ENCODE data around the gene PSMB7. TPM values are rescaled to one million over a fixed set of nuclear protein-coding genes. Genes with fewer than 3 reads are reported as not detected.

The PSMB7 gene
- total and polyA plus RNA-seq, 9 donors: 146 to 222 (median 191) TPM

GRCh38 chr9:124359855-124360678, 55.2 kb downstream of the PSMB7 start:
- Histone ChIP-seq H3K4me1 (ENCODE audit: control insufficient read depth, insufficient read depth, low read length) (peaks cover 5% of the 10 kb centered on the region), H3K4me3 (ENCODE audit: low read length) (no peak overlapping the region), H3K9me3 (replicated peaks; ENCODE audit: control insufficient read depth, low read depth, low read length) (no peaks in the 10 kb centered on the region), H3K27me3 (ENCODE audit: control insufficient read depth, insufficient read depth, low read length) (no peaks in the 10 kb centered on the region), H3K27ac (ENCODE audit: low read length) (no peak overlapping the region), H3K36me3 (ENCODE audit: control insufficient read depth, insufficient read depth, low read length) (peaks cover 47% of the 10 kb centered on the region)
- 81% methylated on average over 9 of the region's 11 CpGs for WGBS (ENCODE audit: insufficient coverage)
- DNase-seq: no peak

GRCh38 chr9:124359426-124359825, 55.8 kb downstream of the PSMB7 start:
- H3K27ac ChIP-seq (ENCODE audit: low read length): no peak overlapping the region
- peaks cover 5% of the 10 kb centered on the region for H3K4me1 ChIP-seq (ENCODE audit: control insufficient read depth, insufficient read depth, low read length)
- no peaks in the 10 kb centered on the region for H3K9me3 ChIP-seq (replicated peaks; ENCODE audit: control insufficient read depth, low read depth, low read length)
- no CpG with 5 or more reads among the region's 6 CpGs for WGBS (ENCODE audit: insufficient coverage)
- DNase-seq: no peak
- H3K27me3 ChIP-seq (ENCODE audit: control insufficient read depth, insufficient read depth, low read length): no peaks in the 10 kb centered on the region
- H3K4me3 ChIP-seq (ENCODE audit: low read length): no peak overlapping the region
- H3K36me3 ChIP-seq (ENCODE audit: control insufficient read depth, insufficient read depth, low read length): peaks cover 49% of the 10 kb centered on the region

GRCh38 chr9:124358631-124359030, 56.6 kb downstream of the PSMB7 start:
- Histone ChIP-seq H3K4me1 (ENCODE audit: control insufficient read depth, insufficient read depth, low read length) (peaks cover 7% of the 10 kb centered on the region), H3K27me3 (ENCODE audit: control insufficient read depth, insufficient read depth, low read length) (no peaks in the 10 kb centered on the region), H3K4me3 (ENCODE audit: low read length) (no peak overlapping the region), H3K9me3 (replicated peaks; ENCODE audit: control insufficient read depth, low read depth, low read length) (no peaks in the 10 kb centered on the region), H3K27ac (ENCODE audit: low read length) (no peak overlapping the region), H3K36me3 (ENCODE audit: control insufficient read depth, insufficient read depth, low read length) (peaks cover 52% of the 10 kb centered on the region)
- no peak for DNase-seq
- WGBS (ENCODE audit: insufficient coverage): 92% methylated on average over 12 of the region's 13 CpGs

- DNase-seq: no peak
- H3K36me3 ChIP-seq (ENCODE audit: control insufficient read depth, insufficient read depth, low read length): peaks cover 54% of the 10 kb centered on the region
- 75% methylated on average over 12 of the region's 13 CpGs for WGBS (ENCODE audit: insufficient coverage)
- no peak overlapping the region for H3K4me3 ChIP-seq (ENCODE audit: low read length)
- H3K9me3 ChIP-seq (replicated peaks; ENCODE audit: control insufficient read depth, low read depth, low read length): no peaks in the 10 kb centered on the region
- peaks cover 14% of the 10 kb centered on the region for H3K4me1 ChIP-seq (ENCODE audit: control insufficient read depth, insufficient read depth, low read length)
- H3K27ac ChIP-seq (ENCODE audit: low read length): no peak overlapping the region
- no peaks in the 10 kb centered on the region for H3K27me3 ChIP-seq (ENCODE audit: control insufficient read depth, insufficient read depth, low read length)
These were observed 57.4 kb downstream of the PSMB7 start for GRCh38 chr9:124357721-124358361.

- H3K36me3 ChIP-seq (ENCODE audit: control insufficient read depth, insufficient read depth, low read length): peaks cover 62% of the 10 kb centered on the region
- no peak overlapping the region for H3K27ac ChIP-seq (ENCODE audit: low read length)
- H3K4me1 ChIP-seq (ENCODE audit: control insufficient read depth, insufficient read depth, low read length): peaks cover 23% of the 10 kb centered on the region
- no peaks in the 10 kb centered on the region for H3K9me3 ChIP-seq (replicated peaks; ENCODE audit: control insufficient read depth, low read depth, low read length)
- DNase-seq: no peak
- H3K27me3 ChIP-seq (ENCODE audit: control insufficient read depth, insufficient read depth, low read length): no peaks in the 10 kb centered on the region
- no peak overlapping the region for H3K4me3 ChIP-seq (ENCODE audit: low read length)
- 94% methylated on average over 15 of the region's 19 CpGs for WGBS (ENCODE audit: insufficient coverage)
These were observed 58.4 kb downstream of the PSMB7 start for GRCh38 chr9:124356745-124357390.

- Histone ChIP-seq H3K4me3 (ENCODE audit: low read length) (no peak overlapping the region), H3K36me3 (ENCODE audit: control insufficient read depth, insufficient read depth, low read length) (peaks cover 68% of the 10 kb centered on the region), H3K4me1 (ENCODE audit: control insufficient read depth, insufficient read depth, low read length) (peaks cover 23% of the 10 kb centered on the region), H3K27me3 (ENCODE audit: control insufficient read depth, insufficient read depth, low read length) (no peaks in the 10 kb centered on the region), H3K9me3 (replicated peaks; ENCODE audit: control insufficient read depth, low read depth, low read length) (no peaks in the 10 kb centered on the region), H3K27ac (ENCODE audit: low read length) (no peak overlapping the region)
- WGBS (ENCODE audit: insufficient coverage): 90% methylated on average over 12 of the region's 15 CpGs
- DNase-seq: no peak
These were observed 59.1 kb downstream of the PSMB7 start for GRCh38 chr9:124355941-124356744.

- peaks cover 75% of the 10 kb centered on the region for H3K36me3 ChIP-seq (ENCODE audit: control insufficient read depth, insufficient read depth, low read length)
- no peak for DNase-seq
- H3K9me3 ChIP-seq (replicated peaks; ENCODE audit: control insufficient read depth, low read depth, low read length): no peaks in the 10 kb centered on the region
- H3K4me3 ChIP-seq (ENCODE audit: low read length): no peak overlapping the region
- no peaks in the 10 kb centered on the region for H3K27me3 ChIP-seq (ENCODE audit: control insufficient read depth, insufficient read depth, low read length)
- WGBS (ENCODE audit: insufficient coverage): 87% methylated on average over 16 of the region's 21 CpGs
- peaks cover 26% of the 10 kb centered on the region for H3K4me1 ChIP-seq (ENCODE audit: control insufficient read depth, insufficient read depth, low read length)
- no peak overlapping the region for H3K27ac ChIP-seq (ENCODE audit: low read length)
These were observed 60.0 kb downstream of the PSMB7 start for GRCh38 chr9:124355039-124355940.

- 89% methylated on average over 15 of the region's 17 CpGs for WGBS (ENCODE audit: insufficient coverage)
- Histone ChIP-seq H3K4me1 (ENCODE audit: control insufficient read depth, insufficient read depth, low read length) (peaks cover 26% of the 10 kb centered on the region), H3K36me3 (ENCODE audit: control insufficient read depth, insufficient read depth, low read length) (peaks cover 80% of the 10 kb centered on the region), H3K9me3 (replicated peaks; ENCODE audit: control insufficient read depth, low read depth, low read length) (no peaks in the 10 kb centered on the region), H3K27me3 (ENCODE audit: control insufficient read depth, insufficient read depth, low read length) (no peaks in the 10 kb centered on the region), H3K27ac (ENCODE audit: low read length) (no peak overlapping the region), H3K4me3 (ENCODE audit: low read length) (no peak overlapping the region)
- no peak for DNase-seq
These were observed 60.8 kb downstream of the PSMB7 start for GRCh38 chr9:124354346-124355038.

GRCh38 chr9:124353811-124354274, 61.4 kb downstream of the PSMB7 start:
- H3K27me3 ChIP-seq (ENCODE audit: control insufficient read depth, insufficient read depth, low read length): no peaks in the 10 kb centered on the region
- H3K27ac ChIP-seq (ENCODE audit: low read length): peak overlapping the region; percentile 31
- peaks cover 85% of the 10 kb centered on the region for H3K36me3 ChIP-seq (ENCODE audit: control insufficient read depth, insufficient read depth, low read length)
- no peaks in the 10 kb centered on the region for H3K9me3 ChIP-seq (replicated peaks; ENCODE audit: control insufficient read depth, low read depth, low read length)
- no peak overlapping the region for H3K4me3 ChIP-seq (ENCODE audit: low read length)
- WGBS (ENCODE audit: insufficient coverage): 22% methylated on average over 3 of the region's 4 CpGs
- H3K4me1 ChIP-seq (ENCODE audit: control insufficient read depth, insufficient read depth, low read length): peaks cover 26% of the 10 kb centered on the region
- DNase-seq: peak; percentile 57
